HepG2 (cell line): Measurements from ENCODE around the gene FAM53B. TPM values are rescaled to one million over a fixed set of nuclear protein-coding genes. Genes with fewer than 3 reads are reported as not detected.

Source experiments
- ARID4A ChIP-seq: sonication (generic); formaldehyde crosslinking; IDR thresholded peaks from 2 replicates; pipeline ENCODE4 v1.5.0; 2020; ENCODE audit warnings: mild to moderate bottlenecking, missing genetic modification reagents, borderline replicate concordance
- CBFB ChIP-seq: sonication (generic); formaldehyde crosslinking; IDR thresholded peaks from 2 replicates; pipeline ENCODE4 v1.4.0; 2020; ENCODE audit warnings: missing genetic modification reagents
- CEBPZ ChIP-seq: IDR thresholded peaks from 2 replicates; pipeline ENCODE4 v1.6.1; 2012; ENCODE audit warnings: low read length, improper control_type of control experiment
- CHCHD3 ChIP-seq: sonication (generic); formaldehyde crosslinking; IDR thresholded peaks from 2 replicates; pipeline ENCODE4 v1.8.0; 2022; ENCODE audit warnings: mild to moderate bottlenecking, missing genetic modification reagents, moderate library complexity
- DR1 ChIP-seq: sonication (generic); formaldehyde crosslinking; IDR thresholded peaks from 2 replicates; pipeline ENCODE4 v1.8.0; 2021; ENCODE audit warnings: mild to moderate bottlenecking, missing genetic modification reagents, inconsistent platforms
- EEA1 ChIP-seq: sonication (generic); formaldehyde crosslinking; IDR thresholded peaks from 2 replicates; pipeline ENCODE4 v1.5.1; 2020; ENCODE audit warnings: mild to moderate bottlenecking, missing genetic modification reagents, borderline replicate concordance
- FOSL2 ChIP-seq: sonication (generic); formaldehyde crosslinking; IDR thresholded peaks from 2 replicates; pipeline ENCODE4 v1.4.0; 2020; ENCODE audit warnings: missing genetic modification reagents
- GPN1 ChIP-seq: sonication (generic); formaldehyde crosslinking; IDR thresholded peaks from 2 replicates; pipeline ENCODE4 v1.5.1; 2020; ENCODE audit warnings: missing genetic modification reagents, borderline replicate concordance
- MIER2 ChIP-seq: IDR thresholded peaks from 2 replicates; pipeline ENCODE4 v1.6.1; 2016; ENCODE audit warnings: missing biosample characterization, missing genetic modification reagents
- MTF2 ChIP-seq: sonication (generic); formaldehyde crosslinking; IDR thresholded peaks from 2 replicates; pipeline ENCODE4 v1.5.0; 2020; ENCODE audit warnings: missing genetic modification reagents, borderline replicate concordance
- PRMT3 ChIP-seq: sonication (generic); formaldehyde crosslinking; IDR thresholded peaks from 2 replicates; pipeline ENCODE4 v1.8.1; 2022; ENCODE audit warnings: low read depth, mild to moderate bottlenecking, moderate library complexity, missing genetic modification reagents, borderline replicate concordance
- REL ChIP-seq: sonication (generic); formaldehyde crosslinking; conservative IDR thresholded peaks from 2 replicates; pipeline ENCODE4 v1.8.0; 2022; ENCODE audit warnings: mild to moderate bottlenecking, missing genetic modification reagents, moderate library complexity
- SKIL ChIP-seq: sonication (generic); formaldehyde crosslinking; IDR thresholded peaks from 2 replicates; pipeline ENCODE4 v1.8.0; 2022; ENCODE audit warnings: missing genetic modification reagents, mild to moderate bottlenecking, moderate library complexity, borderline replicate concordance
- SPEN ChIP-seq: sonication (generic); formaldehyde crosslinking; IDR thresholded peaks from 2 replicates; pipeline ENCODE4 v1.5.1; 2020; ENCODE audit warnings: low read depth, mild to moderate bottlenecking, missing genetic modification reagents
- U2AF1 ChIP-seq: fragments of 200-400 bp; formaldehyde crosslinking; optimal IDR thresholded peaks from 2 replicates; pipeline ENCODE3; 2017; ENCODE audit warnings: mild to moderate bottlenecking, low read depth, low read length
- ZNF574 ChIP-seq: sonication (generic); formaldehyde crosslinking; IDR thresholded peaks from 2 replicates; pipeline ENCODE4 v1.4.0; 2020; ENCODE audit warnings: missing genetic modification reagents
- ZNF605 ChIP-seq: sonication (generic); formaldehyde crosslinking; IDR thresholded peaks from 2 replicates; pipeline ENCODE4 v1.8.0; 2022; ENCODE audit warnings: mild to moderate bottlenecking, missing genetic modification reagents
- polyA plus RNA-seq, 8 experiments: library from polyadenylated mRNA; depleted of rRNA in 3 of 8; stranded (reverse) in 7 of 8; unstranded in 1 of 8; fragments of >200 nt; fragmentation: Illumina TruSeq in 4 of 8; extraction: Trizol in 4 of 8; gene quantifications; 2 replicates each; pipeline versions ENCODE4 v1.2.1 to v1.2.3, GENCODE V29; 2011 to 2016; ENCODE audit warnings: low read depth in 4 of 8, missing spikeins in 1 of 8, mixed read lengths in 1 of 8; ENCODE audit not compliant: insufficient read depth in 1 of 8
- total RNA-seq, 5 experiments: library from RNA; depleted of rRNA; stranded (reverse); fragments of >200 nt; fragmentation: Illumina TruSeq; extraction: Trizol; gene quantifications; 2 replicates each; pipeline ENCODE4 v1.2.3, GENCODE V29; 2016; ENCODE audit warnings: low read depth in 1 of 5

FAM53B gene
- total and polyA plus RNA-seq, 2 of the 13 experiments (the other 11 are each of a cell fraction or from before 2014, with no cell fraction given): 6.4 to 19.3 TPM

GRCh38 chr10:124741281-124741921 lies 2.8 kb downstream of the FAM53B start (continued):
- no peak for TF ChIP-seq SKIL (CRISPR knock-in tag)
- no peak for TF ChIP-seq ZNF605 (CRISPR knock-in tag)
- TF ChIP-seq U2AF1: no peak
- no peak for TF ChIP-seq SPEN (CRISPR knock-in tag)
- TF ChIP-seq ZNF574 (CRISPR knock-in tag): peak; percentile 52; the same call in 1 of the 2 replicates
- peak; percentile 25; the same call in 1 of the 2 replicates for TF ChIP-seq ARID4A (CRISPR knock-in tag)
- no peak for TF ChIP-seq GPN1 (CRISPR knock-in tag)
- 0 out of 2 replicates have a peak, but pooled peaks have one; percentile 38 for TF ChIP-seq MTF2 (CRISPR knock-in tag)
- no peak for TF ChIP-seq CHCHD3 (CRISPR knock-in tag)
- TF ChIP-seq PRMT3: no peak
- TF ChIP-seq CBFB (CRISPR knock-in tag): no peak
- no peak for TF ChIP-seq MIER2 (CRISPR knock-in tag)
- 0 out of 2 replicates have a peak, but pooled peaks have one; percentile 33 for TF ChIP-seq FOSL2
- no peak for TF ChIP-seq DR1 (CRISPR knock-in tag)
- TF ChIP-seq EEA1 (CRISPR knock-in tag): no peak
- no peak for TF ChIP-seq CEBPZ
- no peak for TF ChIP-seq REL
